Left lung (tissue), 10 donors: ENCODE data around the gene ZNF804B. TPM values are rescaled to one million over a fixed set of nuclear protein-coding genes. Genes with fewer than 3 reads are reported as not detected.

Source experiments
- ATAC-seq: fragments of 200-7000 bp; cut with Tn5 transposase; one replicate; pipeline ENCODE4 v1.9.1; 2020; ENCODE audit warnings: moderate library complexity
- DNase-seq, 4 donors: peaks; one replicate each; pipeline ENCODE4 v3.0.0-alpha.2; 2013 to 2020
- H3K27ac ChIP-seq, 2 donors: fragments of 200-600 bp; sonication (generic) in 1 of 2; one replicate each; pipeline versions ENCODE4 v1.5.0 to v1.8.0; 2020 to 2021
- H3K27me3 ChIP-seq, 2 donors: fragments of 200-600 bp; sonication (generic) in 1 of 2; one replicate each; pipeline versions ENCODE4 v1.5.0 to v1.8.0; 2020 to 2021
- H3K36me3 ChIP-seq, 2 donors: fragments of 200-600 bp; sonication (generic) in 1 of 2; one replicate each; pipeline versions ENCODE4 v1.5.0 to v1.8.0; 2020 to 2021
- H3K4me1 ChIP-seq, 2 donors: fragments of 200-600 bp; one replicate each; pipeline ENCODE4 v1.8.0; 2021
- H3K4me3 ChIP-seq, 2 donors: fragments of 200-600 bp; sonication (generic) in 1 of 2; one replicate each; pipeline versions ENCODE4 v1.5.0 to v1.8.0; 2020 to 2021; ENCODE audit warnings: mild to moderate bottlenecking in 1 of 2
- H3K9me3 ChIP-seq, 2 donors: fragments of 200-600 bp; sonication (generic) in 1 of 2; one replicate each; pipeline versions ENCODE4 v1.5.0 to v1.8.0; 2020 to 2021
- CTCF ChIP-seq, 2 donors: fragments of 200-600 bp; sonication (generic) in 1 of 2; IDR thresholded peaks; one replicate each; pipeline versions ENCODE4 v1.5.0 to v1.8.0; 2021; ENCODE audit warnings: antibody characterized with exemption in 2 of 2
- intact Hi-C, 2 donors: fragments of 100-400 bp; cut with DNase I; formaldehyde crosslinking; loops; one replicate each; pipeline versions ENCODE4 v1.11.2 to v1.14.2; 2022
- polyA plus RNA-seq, 6 donors: library from polyadenylated mRNA; unstranded; fragments of 120-200 nt; gene quantifications; one replicate each; pipeline ENCODE4 v1.2.1, GENCODE V29; 2013; ENCODE audit not compliant: insufficient read length in 6 of 6
- total RNA-seq, 2 donors: library from RNA; stranded (reverse); fragmentation: NEBNext Ultra II Directional; extraction: Animal tissue kit (Norgen Biotek cat#: 25700); gene quantifications; one replicate each; pipeline ENCODE4 v1.2.1, GENCODE V29; 2021
- donor health status: DM: no; HTN: yes; CAD: no.
- donor health status: DM: no; HTN: no; CAD: no.

Gene ZNF804B
- total and polyA plus RNA-seq, 8 donors: 0.05 to 0.14 (median 0.09) TPM; not detected in 3

DNA sequence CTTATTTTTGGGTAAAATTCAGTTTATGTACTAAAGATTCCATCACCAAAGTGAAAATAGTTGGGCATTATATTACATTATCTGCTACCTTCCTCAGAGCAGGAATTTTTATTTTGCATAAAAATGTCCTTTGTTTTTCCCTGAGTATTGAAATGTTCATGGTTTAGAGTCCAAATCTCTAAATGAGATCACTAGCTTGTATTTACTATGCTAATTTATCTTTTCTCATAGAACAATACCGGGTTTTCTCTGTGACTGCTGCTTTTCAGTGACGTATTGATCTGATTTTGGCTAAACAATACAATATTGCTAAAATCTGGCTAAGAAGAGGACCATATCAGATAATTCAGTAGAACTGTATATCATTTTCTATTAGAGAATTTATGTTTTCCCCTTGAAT is 125.6 kb downstream of the ZNF804B start:
- H3K27ac ChIP-seq: no peak overlapping the region
- intact Hi-C loops: no loop called here
- no peaks in the 10 kb centered on the region for H3K36me3 ChIP-seq
- H3K4me1 ChIP-seq: no peaks in the 10 kb centered on the region
- no peak for ATAC-seq
- H3K4me3 ChIP-seq: no peak overlapping the region
- TF ChIP-seq CTCF (IDR thresholded peaks at IDR 0.05): no peak
- H3K27me3 ChIP-seq: no peaks in the 10 kb centered on the region
- H3K9me3 ChIP-seq: no peaks in the 10 kb centered on the region
- no peak for DNase-seq

GRCh38 chr7:88888684-88889083 is 129.2 kb downstream of the ZNF804B start:
- no peaks in the 10 kb centered on the region for H3K27me3 ChIP-seq
- no peak for ATAC-seq

DNA sequence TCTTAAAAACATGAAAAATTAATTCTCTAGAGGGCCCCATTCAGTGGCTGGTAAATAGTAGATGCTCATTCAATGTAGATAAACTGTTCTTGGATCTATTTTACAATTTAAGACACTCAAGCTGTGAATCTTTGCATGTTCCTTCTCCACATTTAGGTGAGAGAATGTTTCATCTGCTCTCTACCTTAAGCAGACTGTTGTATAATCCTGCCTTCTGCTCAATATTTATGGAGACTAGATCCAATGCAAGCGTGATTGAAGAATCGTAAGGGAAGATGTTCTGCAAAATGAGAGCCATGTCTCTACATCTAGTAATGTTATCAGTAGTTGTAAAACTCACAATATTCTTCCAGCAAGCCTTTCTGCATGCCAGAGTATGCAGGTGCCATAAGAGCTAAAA is 151.0 kb downstream of the ZNF804B start:
- H3K27me3 ChIP-seq: no peaks in the 10 kb centered on the region
- ATAC-seq (no peak), DNase-seq (no peak)
- no peaks in the 10 kb centered on the region for H3K4me1 ChIP-seq
- H3K36me3 ChIP-seq: no peaks in the 10 kb centered on the region
- H3K4me3 ChIP-seq: no peak overlapping the region
- no peak overlapping the region for H3K27ac ChIP-seq
- intact Hi-C loops: no loop called here
- TF ChIP-seq CTCF (IDR thresholded peaks at IDR 0.05): no peak
- H3K9me3 ChIP-seq: no peaks in the 10 kb centered on the region

More at GRCh38 chr7:88888684-88889083, 129.2 kb downstream of the ZNF804B start:
- no peak overlapping the region for H3K4me3 ChIP-seq
- DNase-seq: no peak
- no peak for TF ChIP-seq CTCF (IDR thresholded peaks at IDR 0.05)
- no peaks in the 10 kb centered on the region for H3K4me1 ChIP-seq
- H3K27ac ChIP-seq: no peak overlapping the region
- H3K9me3 ChIP-seq: no peaks in the 10 kb centered on the region
- intact Hi-C loops: no loop called here
- no peaks in the 10 kb centered on the region for H3K36me3 ChIP-seq

GRCh38 chr7:88912852-88913251 is 153.4 kb downstream of the ZNF804B start:
- no peaks in the 10 kb centered on the region for H3K27me3 ChIP-seq
- no peak overlapping the region for H3K27ac ChIP-seq
- DNase-seq: no peak
- no peaks in the 10 kb centered on the region for H3K9me3 ChIP-seq
- no peaks in the 10 kb centered on the region for H3K4me1 ChIP-seq
- intact Hi-C loops: no loop called here
- no peak for TF ChIP-seq CTCF (IDR thresholded peaks at IDR 0.05)
- no peak overlapping the region for H3K4me3 ChIP-seq
- no peaks in the 10 kb centered on the region for H3K36me3 ChIP-seq
- ATAC-seq: no peak

DNA sequence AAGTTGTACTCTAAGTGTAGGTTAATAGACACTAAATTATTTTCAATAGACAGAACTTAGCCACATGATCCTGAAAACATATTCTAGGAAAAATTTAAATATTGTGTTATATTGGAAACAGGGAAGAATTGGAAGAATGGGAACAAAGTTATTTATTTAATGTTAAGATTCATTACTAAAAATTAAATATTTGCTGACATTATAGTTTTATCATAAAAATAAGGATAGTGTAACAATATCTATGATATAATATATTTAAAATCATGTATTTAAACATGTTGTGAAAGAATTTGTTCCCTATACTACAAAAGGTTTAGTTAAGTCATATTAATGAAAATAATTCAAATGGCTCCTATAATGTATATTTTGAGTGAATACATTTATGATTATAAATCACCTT is 156.1 kb downstream of the ZNF804B start:
- no peak for TF ChIP-seq CTCF (IDR thresholded peaks at IDR 0.05)
- intact Hi-C loops: no loop called here
- no peaks in the 10 kb centered on the region for H3K27me3 ChIP-seq
- ATAC-seq (no peak), DNase-seq (no peak)
- H3K4me1 ChIP-seq: no peaks in the 10 kb centered on the region
- no peaks in the 10 kb centered on the region for H3K9me3 ChIP-seq
- H3K36me3 ChIP-seq: no peaks in the 10 kb centered on the region
- no peak overlapping the region for H3K4me3 ChIP-seq
- H3K27ac ChIP-seq: no peak overlapping the region
